Measurements from ENCODE around the gene GULP1. TPM values are rescaled to one million over a fixed set of nuclear protein-coding genes. Genes with fewer than 3 reads are reported as not detected.

Gene GULP1
- total RNA-seq, 1 experiment from 2014 or later: 86.8 TPM

DNA sequence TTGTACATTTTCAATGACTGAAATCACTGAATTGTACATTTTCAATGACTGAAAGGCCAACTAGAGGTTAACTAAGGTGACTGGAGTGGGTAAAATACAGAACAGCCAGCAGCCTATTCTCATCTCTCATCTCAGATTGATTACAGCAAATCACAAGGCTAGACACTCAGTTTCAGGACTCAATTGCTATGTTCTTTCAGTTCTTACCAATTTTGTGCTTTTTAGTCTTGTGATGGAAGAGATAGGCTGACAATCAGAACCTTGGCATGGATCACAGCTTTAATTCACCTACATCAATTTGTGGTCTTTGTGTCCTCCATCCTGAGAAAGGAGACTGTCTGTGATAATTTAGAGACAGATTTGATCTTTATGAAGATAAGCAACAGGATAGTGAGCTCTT is 124.7 kb downstream of the GULP1 start:
- no TSS peak for BruUV-seq (replicated peaks)
- intact Hi-C loops (cut with micrococcal nuclease; ENCODE audit: unreplicated experiment): loop anchor here (5.0 kb wide), 1 partner anchor 34 kb away; no protein-coding TSS in a partner anchor
- TF ChIP-seq CTCF (IDR thresholded peaks at IDR 0.05; ENCODE audit: unreplicated experiment): no peak
- CTCF ChIA-PET: no interaction called here
- H3K4me3 Mint-ChIP-seq (ENCODE audit: low read depth, unreplicated experiment): peak overlapping the region; percentile 36
- no peaks in the 10 kb centered on the region for H3K27me3 Mint-ChIP-seq (ENCODE audit: unreplicated experiment)
- H3K4me1 Mint-ChIP-seq (ENCODE audit: low read depth, unreplicated experiment): peaks cover 32% of the 10 kb centered on the region
- H3K9me3 Mint-ChIP-seq (ENCODE audit: low read depth, unreplicated experiment): peaks cover 4% of the 10 kb centered on the region
- H3K36me3 Mint-ChIP-seq (ENCODE audit: insufficient read depth, unreplicated experiment): peaks cover 7% of the 10 kb centered on the region
- peak overlapping the region; percentile 59 for H3K27ac Mint-ChIP-seq (ENCODE audit: unreplicated experiment)
- DNase-seq: no peak

- CTCF ChIA-PET: interaction anchor here (0.6 to 0.7 kb wide), 2 partner anchors 98 to 106 kb away, joined by 3 to 6 read pairs; no protein-coding TSS in a partner anchor
- Mint-ChIP-seq H3K4me1 (ENCODE audit: low read depth, unreplicated experiment) (peaks cover 35% of the 10 kb centered on the region), H3K4me3 (ENCODE audit: low read depth, unreplicated experiment) (no peak overlapping the region), H3K27ac (ENCODE audit: unreplicated experiment) (peak overlapping the region; percentile 20), H3K36me3 (ENCODE audit: insufficient read depth, unreplicated experiment) (peaks cover 5% of the 10 kb centered on the region), H3K9me3 (ENCODE audit: low read depth, unreplicated experiment) (no peaks in the 10 kb centered on the region), H3K27me3 (ENCODE audit: unreplicated experiment) (no peaks in the 10 kb centered on the region)
- DNase-seq: no peak
- intact Hi-C loops (cut with micrococcal nuclease; ENCODE audit: unreplicated experiment): no loop called here
- TF ChIP-seq CTCF (IDR thresholded peaks at IDR 0.05; ENCODE audit: unreplicated experiment): no peak
- no TSS peak for BruUV-seq (replicated peaks)
These were observed 131.1 kb downstream of the GULP1 start for GRCh38 chr2:188422726-188423125.

DNA sequence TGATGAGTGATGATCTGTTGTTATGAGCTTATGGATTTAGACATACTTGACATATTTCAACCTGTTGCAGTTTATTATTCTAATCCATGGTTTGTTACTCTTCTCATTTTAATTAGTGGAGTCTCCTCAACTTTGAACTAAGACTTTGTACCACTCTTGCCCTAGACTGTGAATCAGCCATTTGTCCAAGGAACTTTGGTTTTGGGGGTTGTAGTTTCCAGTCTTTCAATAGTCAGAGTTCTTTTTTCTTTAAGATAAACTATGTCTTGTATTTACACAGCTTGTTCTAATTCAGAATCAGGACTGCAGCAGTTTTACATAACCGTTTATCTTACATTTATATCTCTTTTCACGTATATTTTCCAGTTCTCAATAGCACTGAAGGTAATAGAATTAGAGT is 133.6 kb downstream of the GULP1 start:
- intact Hi-C loops (cut with micrococcal nuclease; ENCODE audit: unreplicated experiment): no loop called here

GRCh38 chr2:188426121-188426520 is 134.4 kb downstream of the GULP1 start:
- CTCF ChIA-PET: no interaction called here
- Mint-ChIP-seq H3K27me3 (ENCODE audit: unreplicated experiment) (no peaks in the 10 kb centered on the region), H3K4me1 (ENCODE audit: low read depth, unreplicated experiment) (peaks cover 35% of the 10 kb centered on the region), H3K27ac (ENCODE audit: unreplicated experiment) (no peak overlapping the region), H3K36me3 (ENCODE audit: insufficient read depth, unreplicated experiment) (peaks cover 10% of the 10 kb centered on the region), H3K4me3 (ENCODE audit: low read depth, unreplicated experiment) (no peak overlapping the region), H3K9me3 (ENCODE audit: low read depth, unreplicated experiment) (peaks cover 3% of the 10 kb centered on the region)
- DNase-seq: no peak
- no peak for TF ChIP-seq CTCF (IDR thresholded peaks at IDR 0.05; ENCODE audit: unreplicated experiment)
- BruUV-seq (replicated peaks): no TSS peak
- intact Hi-C loops (cut with micrococcal nuclease; ENCODE audit: unreplicated experiment): no loop called here

More for the DNA sequence above, 133.6 kb downstream of the GULP1 start:
- Mint-ChIP-seq H3K4me3 (ENCODE audit: low read depth, unreplicated experiment) (no peak overlapping the region), H3K36me3 (ENCODE audit: insufficient read depth, unreplicated experiment) (peaks cover 5% of the 10 kb centered on the region), H3K4me1 (ENCODE audit: low read depth, unreplicated experiment) (peaks cover 30% of the 10 kb centered on the region), H3K27ac (ENCODE audit: unreplicated experiment) (no peak overlapping the region), H3K9me3 (ENCODE audit: low read depth, unreplicated experiment) (peaks cover 3% of the 10 kb centered on the region), H3K27me3 (ENCODE audit: unreplicated experiment) (no peaks in the 10 kb centered on the region)
- no TSS peak for BruUV-seq (replicated peaks)
- TF ChIP-seq CTCF (IDR thresholded peaks at IDR 0.05; ENCODE audit: unreplicated experiment): no peak
- DNase-seq: no peak
- CTCF ChIA-PET: no interaction called here
